HG02981 (cell line): ENCODE results near the gene FAM193A.
"Not testable (repeated sequence)": the region's sequence is repeated elsewhere in the genome, so short reads cannot be mapped to it uniquely, and the experiment has no call there.

Source experiments
- ATAC-seq: cut with Tn5 transposase; IDR thresholded peaks from one replicate; pipeline ENCODE4 v1.9.1; 2021; ENCODE audit warnings: mild to moderate bottlenecking, moderate library complexity; ENCODE audit not compliant: unreplicated experiment

FAM193A gene

GRCh38 chr4:2767046-2767704 is 230.7 kb downstream of the FAM193A start:
- ATAC-seq: no peak

- no peak for ATAC-seq
Observed at GRCh38 chr4:2767705-2768074, 231.2 kb downstream of the FAM193A start.

- ATAC-seq: no peak
Observed at GRCh38 chr4:2768124-2768523, 231.7 kb downstream of the FAM193A start.

GRCh38 chr4:2768921-2769336 is 232.5 kb downstream of the FAM193A start:
- no peak for ATAC-seq

- no peak for ATAC-seq
Observed at GRCh38 chr4:2771264-2771663, 234.8 kb downstream of the FAM193A start.

- not testable (repeated sequence) for ATAC-seq
Observed at GRCh38 chr4:2780643-2781042, 244.2 kb downstream of the FAM193A start.

- ATAC-seq: no peak
Observed at GRCh38 chr4:2781911-2782310, 245.5 kb downstream of the FAM193A start.
